Measurements from ENCODE around the gene OPN1MW2. TPM values are rescaled to one million over a fixed set of nuclear protein-coding genes. Genes with fewer than 3 reads are reported as not detected.
"Not testable (repeated sequence)": the region's sequence is repeated elsewhere in the genome, so short reads cannot be mapped to it uniquely, and the experiment has no call there.

Gene OPN1MW2
- polyA plus RNA-seq (ENCODE audit: insufficient read length in 4 of 4) = not detected

DNA sequence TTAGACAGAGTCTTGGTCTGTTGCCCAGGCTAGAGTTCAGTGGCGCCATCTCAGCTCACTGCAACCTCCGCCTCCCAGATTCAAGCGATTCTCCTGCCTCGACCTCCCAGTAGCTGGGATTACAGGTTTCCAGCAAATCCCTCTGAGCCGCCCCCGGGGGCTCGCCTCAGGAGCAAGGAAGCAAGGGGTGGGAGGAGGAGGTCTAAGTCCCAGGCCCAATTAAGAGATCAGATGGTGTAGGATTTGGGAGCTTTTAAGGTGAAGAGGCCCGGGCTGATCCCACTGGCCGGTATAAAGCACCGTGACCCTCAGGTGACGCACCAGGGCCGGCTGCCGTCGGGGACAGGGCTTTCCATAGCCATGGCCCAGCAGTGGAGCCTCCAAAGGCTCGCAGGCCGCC is at the start of gene OPN1MW2:
TSS of gene OPN1MW2 (plus strand) at position 301 of the 400 bp plus-strand sequence. CDS start at position 361, 60 bp downstream.
- DNase-seq (ENCODE audit: low read depth in 4 of 4, low spot score in 3 of 4) = not testable (repeated sequence)

DNA sequence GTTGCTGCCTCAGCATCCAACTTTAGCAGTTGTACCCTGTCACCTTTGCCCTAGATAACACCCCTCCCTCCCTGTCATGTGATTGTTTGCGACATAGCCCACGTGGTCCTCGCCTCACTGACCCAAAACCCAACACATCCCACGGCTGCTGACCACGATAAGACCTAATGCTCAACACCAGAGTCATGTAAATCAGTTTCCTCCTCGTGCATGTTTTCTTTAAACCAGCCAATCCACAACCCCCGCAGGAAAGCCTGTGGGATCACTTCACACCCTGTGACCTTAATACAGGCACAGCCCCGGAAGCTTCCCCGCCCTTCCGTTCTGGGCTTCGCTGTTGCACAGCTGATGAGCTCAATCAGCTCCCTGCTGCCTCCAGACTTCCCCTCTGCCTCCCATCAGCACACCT is 47.0 kb upstream of the OPN1MW2 start:
- DNase-seq (ENCODE audit: low read depth in 4 of 4, low spot score in 3 of 4) = not testable (repeated sequence)

DNA sequence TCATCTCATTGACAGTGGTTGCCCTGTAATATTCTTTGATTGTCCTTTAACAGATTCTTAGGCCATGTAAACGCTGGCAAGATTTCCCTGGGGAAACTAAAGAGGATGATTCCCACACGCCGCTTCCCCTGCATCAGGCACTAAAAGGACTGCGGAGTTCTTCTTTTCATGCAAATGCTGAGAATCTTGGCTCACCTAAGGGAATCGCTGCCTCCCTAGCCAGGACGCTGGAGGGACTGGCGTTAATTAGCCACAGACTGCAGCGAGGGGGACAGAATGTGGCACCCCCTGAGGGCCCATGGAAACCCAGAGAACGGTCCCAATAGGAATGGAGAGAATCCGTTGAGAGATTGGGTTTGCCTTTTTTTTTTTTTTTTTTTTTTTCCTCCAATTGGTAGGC is 45.2 kb upstream of the OPN1MW2 start:
- DNase-seq (ENCODE audit: low read depth in 4 of 4, low spot score in 3 of 4) = not testable (repeated sequence)

DNA sequence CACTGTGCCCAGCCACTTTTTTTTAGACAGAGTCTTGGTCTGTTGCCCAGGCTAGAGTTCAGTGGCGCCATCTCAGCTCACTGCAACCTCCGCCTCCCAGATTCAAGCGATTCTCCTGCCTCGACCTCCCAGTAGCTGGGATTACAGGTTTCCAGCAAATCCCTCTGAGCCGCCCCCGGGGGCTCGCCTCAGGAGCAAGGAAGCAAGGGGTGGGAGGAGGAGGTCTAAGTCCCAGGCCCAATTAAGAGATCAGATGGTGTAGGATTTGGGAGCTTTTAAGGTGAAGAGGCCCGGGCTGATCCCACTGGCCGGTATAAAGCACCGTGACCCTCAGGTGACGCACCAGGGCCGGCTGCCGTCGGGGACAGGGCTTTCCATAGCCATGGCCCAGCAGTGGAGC is 37.3 kb upstream of the OPN1MW2 start, which contains the start of gene OPN1MW:
TSS of gene OPN1MW (plus strand) at position 301 of the 400 bp plus-strand sequence. CDS start at position 383, 82 bp downstream.
- not testable (repeated sequence) for DNase-seq (ENCODE audit: low read depth in 4 of 4, low spot score in 3 of 4)

DNA sequence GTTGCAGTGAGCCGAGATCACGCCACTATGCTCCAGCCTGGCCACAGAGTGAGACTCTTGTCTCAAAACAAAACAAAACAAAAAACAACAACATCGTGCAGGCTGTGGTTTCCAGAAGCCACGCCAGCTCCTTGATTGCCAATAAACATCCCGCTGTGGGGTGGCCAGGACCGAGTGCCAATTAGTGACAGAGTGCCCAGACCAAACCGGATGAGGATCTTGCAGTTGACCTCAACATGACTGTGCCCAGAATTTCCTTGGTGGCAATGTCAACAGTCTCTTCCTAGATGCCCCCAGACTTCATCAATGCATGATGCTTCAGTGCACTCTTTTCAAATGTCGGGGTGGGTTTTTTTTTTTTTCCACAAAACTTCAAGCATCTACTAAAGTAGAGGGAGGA is 35.8 kb upstream of the OPN1MW2 start:
- DNase-seq (ENCODE audit: low read depth in 4 of 4, low spot score in 3 of 4) = not testable (repeated sequence)

DNA sequence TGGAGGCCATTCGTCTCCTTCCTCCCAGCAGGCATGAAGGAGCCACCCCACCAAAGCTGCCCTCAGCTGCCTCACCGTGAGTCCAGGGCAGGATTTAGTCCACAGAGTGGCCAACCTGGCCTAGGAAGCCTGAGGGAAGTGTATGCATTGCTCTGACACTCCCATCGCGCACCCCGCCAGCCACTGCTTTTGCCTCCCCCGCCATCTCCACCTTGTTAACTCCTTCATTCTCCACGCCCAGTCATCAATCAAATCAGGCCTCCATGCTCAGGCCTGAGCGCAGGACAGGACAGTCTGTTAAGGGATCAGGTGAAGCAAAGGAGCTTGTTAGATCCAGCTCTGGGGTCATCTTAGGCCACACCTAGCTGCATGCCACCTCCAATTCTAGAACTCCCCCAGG is 26.7 kb upstream of the OPN1MW2 start:
- DNase-seq (ENCODE audit: low read depth in 4 of 4, low spot score in 3 of 4) = not testable (repeated sequence)

DNA sequence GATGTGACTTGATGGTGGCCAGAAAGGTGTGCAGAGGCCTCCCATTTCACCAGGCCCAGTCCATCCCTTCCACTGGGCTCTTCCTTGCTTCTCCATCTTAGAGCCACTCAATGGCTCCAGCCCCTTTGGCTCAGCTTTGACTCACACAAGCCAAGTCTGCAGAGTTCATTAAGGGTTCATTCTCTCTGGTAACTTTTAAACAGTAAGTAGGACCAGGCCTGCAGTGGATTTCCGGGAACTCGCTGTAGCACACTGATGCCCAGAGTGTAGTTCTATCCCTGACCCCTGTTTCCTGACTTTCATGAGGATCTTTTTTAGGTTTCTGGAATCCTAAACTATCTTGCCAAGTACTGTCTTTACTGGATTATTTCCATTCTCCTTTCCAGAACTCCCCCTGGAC is 25.2 kb upstream of the OPN1MW2 start:
- not testable (repeated sequence) for DNase-seq (ENCODE audit: low read depth in 4 of 4, low spot score in 3 of 4)

DNA sequence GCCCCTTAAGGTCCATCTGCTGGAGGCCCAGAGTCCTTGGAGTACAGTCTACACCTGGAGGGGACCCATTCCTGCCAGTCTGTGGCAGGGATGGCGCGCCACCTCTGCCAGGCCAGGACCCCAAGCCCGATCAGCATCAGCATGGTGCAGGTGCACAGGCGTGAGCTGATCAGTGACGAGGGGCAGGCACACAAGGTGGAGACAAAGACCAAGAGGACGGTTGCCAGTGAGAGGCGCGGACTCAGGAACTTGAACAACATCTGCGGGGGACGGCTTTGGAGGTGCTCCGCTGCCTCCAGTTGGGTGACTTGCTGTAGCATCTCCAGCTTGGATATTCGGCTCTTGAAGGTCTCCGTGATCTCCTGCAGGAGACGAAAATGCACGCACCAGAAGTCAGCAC is 23.1 kb upstream of the OPN1MW2 start:
- DNase-seq (ENCODE audit: low read depth in 4 of 4, low spot score in 3 of 4) = not testable (repeated sequence)

DNA sequence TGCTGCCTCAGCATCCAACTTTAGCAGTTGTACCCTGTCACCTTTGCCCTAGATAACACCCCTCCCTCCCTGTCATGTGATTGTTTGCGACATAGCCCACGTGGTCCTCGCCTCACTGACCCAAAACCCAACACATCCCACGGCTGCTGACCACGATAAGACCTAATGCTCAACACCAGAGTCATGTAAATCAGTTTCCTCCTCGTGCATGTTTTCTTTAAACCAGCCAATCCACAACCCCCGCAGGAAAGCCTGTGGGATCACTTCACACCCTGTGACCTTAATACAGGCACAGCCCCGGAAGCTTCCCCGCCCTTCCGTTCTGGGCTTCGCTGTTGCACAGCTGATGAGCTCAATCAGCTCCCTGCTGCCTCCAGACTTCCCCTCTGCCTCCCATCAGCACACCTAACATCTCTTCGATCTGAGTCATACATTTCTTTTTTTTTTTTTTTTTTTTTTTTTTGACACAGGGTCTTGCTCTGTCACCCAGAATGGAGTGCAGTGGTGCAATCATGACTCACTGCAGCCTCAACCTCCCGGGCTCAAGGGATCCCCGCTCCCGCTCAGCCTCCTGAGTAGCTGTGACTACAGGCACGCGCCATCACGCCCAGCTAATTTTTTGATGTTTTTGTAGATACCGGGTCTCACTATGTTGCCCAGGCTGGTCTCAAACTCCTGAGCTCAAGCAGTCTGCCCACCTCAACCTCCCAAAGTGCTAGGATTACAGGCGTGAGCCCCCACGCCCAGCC is 9.7 kb upstream of the OPN1MW2 start:
- not testable (repeated sequence) for DNase-seq (ENCODE audit: low read depth in 4 of 4, low spot score in 3 of 4)

DNA sequence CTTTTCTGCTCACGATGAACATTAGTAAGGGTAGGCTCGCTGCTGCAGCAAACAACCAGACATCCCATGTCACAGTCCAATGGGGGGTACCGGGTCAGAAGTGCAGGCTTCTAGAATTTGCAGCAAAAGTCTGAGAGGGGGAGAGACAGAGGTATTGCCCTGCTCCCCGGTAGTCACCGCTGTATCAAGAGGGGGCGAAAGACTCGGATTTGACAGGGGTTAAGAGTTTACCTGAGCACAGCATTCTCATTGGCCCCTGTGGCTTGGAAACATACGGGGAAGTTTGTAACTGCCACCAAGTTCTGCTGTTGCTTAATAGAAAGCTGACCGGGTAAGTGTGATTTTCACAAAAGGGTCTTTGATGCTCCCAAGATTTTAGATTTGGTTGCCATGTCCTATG is 8.5 kb upstream of the OPN1MW2 start:
- DNase-seq (ENCODE audit: low read depth in 4 of 4, low spot score in 3 of 4) = not testable (repeated sequence)

DNA sequence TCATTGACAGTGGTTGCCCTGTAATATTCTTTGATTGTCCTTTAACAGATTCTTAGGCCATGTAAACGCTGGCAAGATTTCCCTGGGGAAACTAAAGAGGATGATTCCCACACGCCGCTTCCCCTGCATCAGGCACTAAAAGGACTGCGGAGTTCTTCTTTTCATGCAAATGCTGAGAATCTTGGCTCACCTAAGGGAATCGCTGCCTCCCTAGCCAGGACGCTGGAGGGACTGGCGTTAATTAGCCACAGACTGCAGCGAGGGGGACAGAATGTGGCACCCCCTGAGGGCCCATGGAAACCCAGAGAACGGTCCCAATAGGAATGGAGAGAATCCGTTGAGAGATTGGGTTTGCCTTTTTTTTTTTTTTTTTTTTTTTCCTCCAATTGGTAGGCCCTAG is 8.1 kb upstream of the OPN1MW2 start:
- DNase-seq (ENCODE audit: low read depth in 4 of 4, low spot score in 3 of 4) = not testable (repeated sequence)

DNA sequence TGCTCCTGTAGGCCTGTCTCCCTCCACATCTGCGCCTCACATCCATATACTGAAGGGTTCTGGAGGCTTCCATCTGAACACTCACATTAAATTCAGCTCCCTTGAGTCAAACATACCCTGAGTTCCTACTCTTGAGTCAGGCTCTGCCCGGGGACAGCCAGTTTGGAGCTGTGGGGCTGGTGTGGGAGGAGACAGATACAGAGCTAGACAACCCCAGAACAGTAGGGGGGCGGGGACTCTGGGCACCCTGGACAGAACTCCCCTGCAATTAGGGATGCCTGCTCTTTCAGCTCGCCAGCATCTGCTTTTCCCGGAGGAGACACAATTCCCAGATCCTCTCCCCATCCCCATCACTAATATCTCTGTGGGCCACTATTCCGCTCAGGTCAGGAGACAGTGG is 5.7 kb downstream of the OPN1MW2 start:
- not testable (repeated sequence) for DNase-seq (ENCODE audit: low read depth in 4 of 4, low spot score in 3 of 4)

DNA sequence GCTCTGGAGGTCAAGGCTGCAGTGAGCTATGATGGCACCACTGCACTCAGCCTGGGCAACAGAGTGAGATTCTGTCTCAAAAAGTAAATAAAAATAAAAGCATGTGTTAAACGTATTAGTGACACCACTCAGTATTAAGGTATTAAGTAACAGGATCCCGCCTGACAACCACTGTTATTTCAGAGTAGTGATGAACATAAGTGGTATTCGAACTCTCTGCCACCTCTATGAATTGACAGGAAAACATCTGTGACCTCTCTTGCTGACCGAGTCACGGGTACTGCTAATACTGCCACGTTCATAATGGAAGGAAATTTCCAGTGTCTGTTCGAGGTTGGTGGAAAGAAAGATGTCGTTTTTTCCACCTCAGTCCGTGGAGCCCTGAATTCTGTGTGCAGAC is 7.2 kb downstream of the OPN1MW2 start:
- not testable (repeated sequence) for DNase-seq (ENCODE audit: low read depth in 4 of 4, low spot score in 3 of 4)

DNA sequence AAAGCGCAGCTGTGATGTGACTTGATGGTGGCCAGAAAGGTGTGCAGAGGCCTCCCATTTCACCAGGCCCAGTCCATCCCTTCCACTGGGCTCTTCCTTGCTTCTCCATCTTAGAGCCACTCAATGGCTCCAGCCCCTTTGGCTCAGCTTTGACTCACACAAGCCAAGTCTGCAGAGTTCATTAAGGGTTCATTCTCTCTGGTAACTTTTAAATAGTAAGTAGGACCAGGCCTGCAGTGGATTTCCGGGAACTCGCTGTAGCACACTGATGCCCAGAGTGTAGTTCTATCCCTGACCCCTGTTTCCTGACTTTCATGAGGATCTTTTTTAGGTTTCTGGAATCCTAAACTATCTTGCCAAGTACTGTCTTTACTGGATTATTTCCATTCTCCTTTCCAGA is 11.9 kb downstream of the OPN1MW2 start:
- not testable (repeated sequence) for DNase-seq (ENCODE audit: low read depth in 4 of 4, low spot score in 3 of 4)

DNA sequence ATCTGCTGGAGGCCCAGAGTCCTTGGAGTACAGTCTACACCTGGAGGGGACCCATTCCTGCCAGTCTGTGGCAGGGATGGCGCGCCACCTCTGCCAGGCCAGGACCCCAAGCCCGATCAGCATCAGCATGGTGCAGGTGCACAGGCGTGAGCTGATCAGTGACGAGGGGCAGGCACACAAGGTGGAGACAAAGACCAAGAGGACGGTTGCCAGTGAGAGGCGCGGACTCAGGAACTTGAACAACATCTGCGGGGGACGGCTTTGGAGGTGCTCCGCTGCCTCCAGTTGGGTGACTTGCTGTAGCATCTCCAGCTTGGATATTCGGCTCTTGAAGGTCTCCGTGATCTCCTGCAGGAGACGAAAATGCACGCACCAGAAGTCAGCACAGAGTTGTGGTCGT is 14.1 kb downstream of the OPN1MW2 start:
- not testable (repeated sequence) for DNase-seq (ENCODE audit: low read depth in 4 of 4, low spot score in 3 of 4)

DNA sequence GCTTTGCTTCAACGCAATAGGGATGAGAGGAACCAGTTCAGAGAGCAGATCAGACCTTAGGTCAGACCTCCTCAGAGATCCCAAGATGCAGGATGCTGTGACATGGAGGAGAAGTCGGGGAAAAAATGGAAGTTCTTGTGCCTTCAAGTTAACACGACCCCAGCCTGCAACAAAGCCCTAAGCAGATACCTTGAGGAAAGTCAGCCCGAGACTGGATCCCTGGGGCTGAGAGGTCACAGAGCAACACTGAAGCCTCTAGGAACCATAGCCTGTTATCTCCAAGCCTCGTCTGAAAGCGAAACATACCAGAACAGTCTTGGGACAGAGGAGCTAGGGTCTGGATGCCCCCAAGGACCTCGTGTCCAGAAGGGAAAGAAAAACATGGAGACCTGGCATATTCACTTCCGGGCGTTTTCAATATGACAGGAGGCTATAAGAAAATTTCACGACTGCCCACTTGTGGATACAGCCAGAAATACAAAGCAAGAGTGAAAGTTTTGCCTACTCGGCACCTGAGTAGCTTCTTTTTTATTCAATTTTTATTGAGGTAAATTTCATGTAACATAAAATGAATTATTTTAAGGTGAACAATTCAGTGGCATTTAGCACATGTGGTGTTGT is 19.5 kb downstream of the OPN1MW2 start:
- DNase-seq (ENCODE audit: low read depth in 4 of 4, low spot score in 3 of 4) = not testable (repeated sequence)

DNA sequence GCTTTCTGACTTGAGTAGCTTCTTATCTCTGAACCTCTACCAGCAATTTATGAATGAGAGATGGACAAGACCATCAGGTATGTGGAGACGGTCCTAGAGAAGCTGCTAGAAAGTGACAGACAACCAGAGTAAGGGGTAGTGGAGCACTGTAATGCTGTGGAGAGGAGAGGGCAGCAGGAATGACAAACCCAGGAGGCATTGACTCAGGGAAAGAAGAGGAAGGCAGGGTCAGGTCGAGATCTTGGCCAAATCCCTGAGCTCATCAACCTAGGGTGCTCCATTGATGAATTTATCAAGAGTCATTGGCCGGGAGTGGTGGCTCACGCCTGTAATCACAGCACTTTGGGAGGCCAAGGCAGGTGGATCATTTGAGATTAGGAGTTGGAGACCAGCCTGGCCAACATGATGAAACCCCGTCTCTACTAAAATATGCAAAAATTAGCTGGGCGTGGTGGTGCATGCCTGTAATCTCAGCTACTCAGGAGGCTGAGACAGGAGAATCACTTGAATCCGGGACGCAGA is 20.5 kb downstream of the OPN1MW2 start:
- DNase-seq (ENCODE audit: low read depth in 4 of 4, low spot score in 3 of 4) = not testable (repeated sequence)

DNA sequence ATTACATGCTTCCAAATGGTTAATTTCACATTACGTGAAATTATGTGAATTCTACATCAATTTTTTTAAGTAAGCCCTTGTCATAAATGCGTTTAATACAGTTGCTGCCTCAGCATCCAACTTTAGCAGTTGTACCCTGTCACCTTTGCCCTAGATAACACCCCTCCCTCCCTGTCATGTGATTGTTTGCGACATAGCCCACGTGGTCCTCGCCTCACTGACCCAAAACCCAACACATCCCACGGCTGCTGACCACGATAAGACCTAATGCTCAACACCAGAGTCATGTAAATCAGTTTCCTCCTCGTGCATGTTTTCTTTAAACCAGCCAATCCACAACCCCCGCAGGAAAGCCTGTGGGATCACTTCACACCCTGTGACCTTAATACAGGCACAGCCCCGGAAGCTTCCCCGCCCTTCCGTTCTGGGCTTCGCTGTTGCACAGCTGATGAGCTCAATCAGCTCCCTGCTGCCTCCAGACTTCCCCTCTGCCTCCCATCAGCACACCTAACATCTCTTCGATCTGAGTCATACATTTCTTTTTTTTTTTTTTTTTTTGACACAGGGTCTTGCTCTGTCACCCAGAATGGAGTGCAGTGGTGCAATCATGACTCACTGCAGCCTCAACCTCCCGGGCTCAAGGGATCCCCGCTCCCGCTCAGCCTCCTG is 28.0 kb downstream of the OPN1MW2 start:
- not testable (repeated sequence) for DNase-seq (ENCODE audit: low read depth in 4 of 4, low spot score in 3 of 4)

DNA sequence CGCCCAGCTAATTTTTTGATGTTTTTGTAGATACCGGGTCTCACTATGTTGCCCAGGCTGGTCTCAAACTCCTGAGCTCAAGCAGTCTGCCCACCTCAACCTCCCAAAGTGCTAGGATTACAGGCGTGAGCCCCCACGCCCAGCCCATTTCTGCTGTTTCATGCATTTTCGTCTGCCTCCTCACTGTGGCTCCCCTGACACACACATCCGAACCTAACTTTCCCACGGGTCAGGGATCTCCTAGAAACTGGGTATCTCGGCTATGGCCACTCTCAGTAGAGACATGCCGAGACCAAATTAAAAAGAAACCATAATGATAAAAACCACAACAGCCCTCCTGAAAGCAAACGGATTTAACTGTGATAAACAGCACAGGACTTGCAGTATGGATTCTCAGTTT is 28.5 kb downstream of the OPN1MW2 start:
- not testable (repeated sequence) for DNase-seq (ENCODE audit: low read depth in 4 of 4, low spot score in 3 of 4)

DNA sequence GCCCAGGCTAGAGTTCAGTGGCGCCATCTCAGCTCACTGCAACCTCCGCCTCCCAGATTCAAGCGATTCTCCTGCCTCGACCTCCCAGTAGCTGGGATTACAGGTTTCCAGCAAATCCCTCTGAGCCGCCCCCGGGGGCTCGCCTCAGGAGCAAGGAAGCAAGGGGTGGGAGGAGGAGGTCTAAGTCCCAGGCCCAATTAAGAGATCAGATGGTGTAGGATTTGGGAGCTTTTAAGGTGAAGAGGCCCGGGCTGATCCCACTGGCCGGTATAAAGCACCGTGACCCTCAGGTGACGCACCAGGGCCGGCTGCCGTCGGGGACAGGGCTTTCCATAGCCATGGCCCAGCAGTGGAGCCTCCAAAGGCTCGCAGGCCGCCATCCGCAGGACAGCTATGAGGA is 37.7 kb downstream of the OPN1MW2 start, which contains the start of gene OPN1MW3:
TSS of gene OPN1MW3 (plus strand) at position 301 of the 400 bp plus-strand sequence. CDS start at position 339, 38 bp downstream.
- DNase-seq (ENCODE audit: low read depth in 4 of 4, low spot score in 3 of 4) = not testable (repeated sequence)

DNA sequence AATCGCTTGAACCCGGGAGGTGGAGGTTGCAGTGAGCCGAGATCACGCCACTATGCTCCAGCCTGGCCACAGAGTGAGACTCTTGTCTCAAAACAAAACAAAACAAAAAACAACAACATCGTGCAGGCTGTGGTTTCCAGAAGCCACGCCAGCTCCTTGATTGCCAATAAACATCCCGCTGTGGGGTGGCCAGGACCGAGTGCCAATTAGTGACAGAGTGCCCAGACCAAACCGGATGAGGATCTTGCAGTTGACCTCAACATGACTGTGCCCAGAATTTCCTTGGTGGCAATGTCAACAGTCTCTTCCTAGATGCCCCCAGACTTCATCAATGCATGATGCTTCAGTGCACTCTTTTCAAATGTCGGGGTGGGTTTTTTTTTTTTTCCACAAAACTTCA is 39.2 kb downstream of the OPN1MW2 start:
- not testable (repeated sequence) for DNase-seq (ENCODE audit: low read depth in 4 of 4, low spot score in 3 of 4)

Measured in right renal pelvis (tissue), 4 donors.